Femur (tissue), 1 donor: ENCODE results near the gene ANG.
"Not testable (repeated sequence)": the region's sequence is repeated elsewhere in the genome, so short reads cannot be mapped to it uniquely, and the experiment has no call there.

Experiments used
- DNase-seq: peaks from one replicate; pipeline ENCODE4 v3.0.0-alpha.2; 2017

Gene ANG

DNA sequence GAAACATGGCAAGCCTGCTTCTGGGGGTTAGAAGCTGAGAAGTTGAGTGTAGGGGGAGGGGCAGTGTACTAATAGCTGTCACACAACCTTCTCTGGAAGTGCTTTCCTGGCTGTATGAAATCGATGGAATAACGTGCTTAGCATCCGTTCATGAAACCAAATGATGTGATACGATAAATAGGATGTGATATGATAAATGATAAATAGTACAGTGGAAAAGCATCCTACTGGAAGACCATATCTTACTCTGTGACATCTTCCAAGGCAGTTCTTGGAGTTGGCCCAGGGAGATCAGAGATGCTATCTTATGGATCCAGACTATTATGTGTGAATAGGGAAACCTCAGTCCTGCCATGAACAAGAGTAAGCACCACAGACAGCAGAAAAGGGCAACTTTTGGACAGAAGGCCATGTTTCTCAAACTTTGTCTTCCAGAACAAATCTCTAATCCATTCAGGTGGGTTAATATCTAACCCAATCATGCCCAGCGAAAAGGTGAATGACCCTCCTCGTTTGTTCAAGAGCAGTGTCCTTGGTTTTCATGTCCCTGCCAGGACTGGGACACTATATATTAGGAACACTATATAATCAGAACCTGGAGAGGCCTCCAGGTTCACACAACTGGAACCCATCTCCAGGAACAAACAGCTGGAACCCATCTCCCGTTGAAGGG lies at the start of gene ANG:
ANG (plus strand) TSS at position 598 of the 673 bp plus-strand sequence. CDS start 4,801 bp downstream, outside the sequence.
- no peak for DNase-seq

DNA sequence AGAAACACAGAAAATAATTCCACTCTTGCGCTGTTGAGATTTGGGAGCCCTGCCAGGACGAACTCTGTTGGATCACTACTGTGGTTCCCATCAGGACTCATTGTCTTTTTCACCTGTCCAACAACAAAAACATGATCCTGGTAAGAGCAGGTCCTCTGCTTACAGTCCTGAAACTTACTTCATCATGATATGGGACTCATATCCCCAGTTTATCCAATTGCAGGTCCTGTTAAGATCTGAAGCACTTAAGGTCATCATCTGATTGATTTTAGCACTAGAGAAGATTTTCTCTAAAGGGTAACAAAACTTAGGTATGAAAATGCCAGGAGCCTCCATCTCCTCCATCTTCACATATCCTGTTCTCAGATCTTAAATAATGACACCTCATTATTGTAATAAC lies 47.0 kb upstream of the ANG start, which contains the start of gene OR6S1:
OR6S1 (minus strand) TSS at position 101 of the 400 bp plus-strand sequence; CDS start at position 101, 0 bp downstream.
- DNase-seq = no peak

DNA sequence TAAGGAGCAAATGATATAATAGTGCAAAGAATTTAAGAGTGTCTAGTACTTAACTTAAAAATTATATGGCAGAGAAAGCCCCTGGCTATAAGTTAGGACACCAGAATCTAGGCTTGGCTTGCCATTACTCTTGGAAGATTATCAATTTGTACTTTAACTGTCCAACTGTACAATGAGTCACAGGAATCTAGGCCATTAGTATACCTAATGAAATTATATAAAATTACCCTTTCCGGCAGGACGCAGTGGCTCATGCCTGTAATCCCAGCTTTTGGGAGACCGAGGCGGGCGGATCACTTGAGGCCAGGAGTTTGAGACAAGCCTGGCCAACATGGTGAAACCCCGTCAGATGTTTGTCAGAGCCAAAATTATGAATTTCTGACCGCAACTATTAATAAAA lies 46.4 kb upstream of the ANG start:
- no peak for DNase-seq

DNA sequence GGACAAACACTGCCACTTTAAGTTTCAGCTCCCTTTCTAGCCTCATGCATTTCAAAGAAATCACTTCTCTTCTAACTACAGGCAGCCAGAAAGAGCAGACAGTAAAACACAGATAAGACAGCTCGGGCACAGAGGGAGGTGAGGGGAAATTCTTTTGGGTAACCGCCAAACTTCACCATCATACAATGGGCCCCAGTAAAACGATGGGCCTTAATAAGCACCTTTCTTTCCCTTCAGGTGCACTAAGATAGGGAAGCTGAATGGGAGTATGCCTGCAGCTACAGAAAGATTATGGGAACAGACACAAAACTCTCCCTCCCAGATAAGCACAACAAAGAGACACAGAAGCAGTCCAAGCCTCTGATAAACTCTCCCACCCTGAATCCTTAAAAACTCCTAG lies 45.8 kb upstream of the ANG start:
- not testable (repeated sequence) for DNase-seq

DNA sequence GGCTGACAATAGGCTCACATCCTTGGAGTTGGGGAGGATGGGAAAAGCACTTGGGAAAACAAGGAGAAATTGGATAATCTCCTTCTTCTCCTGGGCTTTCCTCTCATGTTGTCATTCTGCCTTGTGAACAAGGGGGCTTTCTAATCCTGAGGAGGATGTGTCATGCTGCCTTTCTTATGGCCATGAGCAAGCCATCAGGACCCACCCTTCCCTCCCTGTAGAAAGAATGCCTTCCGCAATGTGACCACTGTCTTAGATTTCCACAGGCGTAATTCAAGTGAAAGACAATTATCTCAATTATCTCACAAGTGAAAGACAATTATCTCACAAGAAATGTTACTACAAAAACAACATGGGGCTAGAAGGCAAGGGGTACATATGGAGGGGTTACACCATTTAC lies 44.0 kb upstream of the ANG start:
- no peak for DNase-seq

DNA sequence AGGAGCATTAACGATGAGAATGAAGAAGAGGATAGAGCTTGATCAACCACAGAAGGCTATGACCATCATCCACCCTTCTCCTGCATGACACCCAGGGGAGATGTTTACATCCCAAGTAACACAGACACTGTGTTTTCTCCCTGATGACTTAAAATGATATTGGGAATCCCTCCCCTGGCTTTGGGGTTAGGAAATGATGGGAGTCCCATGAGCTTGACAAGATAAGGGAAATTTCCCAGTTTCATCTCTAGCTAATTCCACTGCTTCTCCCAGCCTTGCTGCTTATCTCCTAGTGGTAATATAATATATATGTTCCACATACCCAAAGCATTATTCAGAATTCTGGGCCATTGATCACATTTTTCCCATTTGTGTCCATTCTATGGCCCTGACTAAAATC lies 43.1 kb upstream of the ANG start:
- no peak for DNase-seq

DNA sequence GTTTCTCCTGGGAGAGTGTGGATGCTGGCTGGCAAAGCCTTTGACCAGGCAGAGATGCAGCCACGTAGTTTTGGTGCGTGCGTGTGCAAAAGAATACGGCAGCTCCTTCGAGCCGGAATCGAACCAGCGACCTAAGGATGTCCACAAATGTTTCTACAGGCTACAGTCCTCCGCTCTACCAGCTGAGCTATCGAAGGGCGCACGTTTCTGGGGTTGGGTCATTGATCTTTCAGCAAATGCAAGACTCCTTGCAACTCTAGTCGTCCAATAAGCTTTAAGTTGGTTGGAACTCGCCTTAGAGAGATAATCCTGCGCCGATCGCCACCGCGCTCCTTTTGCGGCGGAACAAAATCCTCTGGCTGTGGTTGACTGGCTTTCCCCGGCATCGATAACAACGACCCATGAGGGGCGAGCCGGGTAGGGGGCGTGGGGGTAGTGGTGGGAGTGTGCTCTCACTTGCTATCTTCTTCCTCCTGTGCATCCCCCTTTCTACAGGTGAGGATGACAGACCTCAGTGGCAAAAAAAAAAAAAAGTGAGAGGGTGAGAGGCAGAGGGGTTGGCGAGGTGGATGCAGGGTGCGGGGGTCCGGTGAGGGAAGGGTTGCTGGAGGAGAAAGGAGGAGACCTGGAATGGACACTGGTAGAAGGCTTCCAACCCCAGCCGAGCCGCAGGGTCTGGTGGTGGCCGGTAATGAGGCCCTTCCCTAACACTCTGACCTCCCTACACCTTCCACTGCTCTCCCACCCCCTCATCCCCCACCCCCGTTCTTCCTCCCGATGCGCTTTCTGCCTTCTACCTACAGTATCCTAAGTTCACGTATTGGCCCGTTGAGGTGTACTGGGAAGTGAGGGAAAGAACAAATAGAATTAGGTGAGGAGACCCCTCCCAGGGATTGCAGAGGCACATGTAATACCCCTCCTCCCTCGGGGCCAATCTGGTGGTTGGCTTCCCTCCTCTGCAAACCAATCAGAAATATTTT lies 35.3 kb upstream of the ANG start:
- no peak for DNase-seq

DNA sequence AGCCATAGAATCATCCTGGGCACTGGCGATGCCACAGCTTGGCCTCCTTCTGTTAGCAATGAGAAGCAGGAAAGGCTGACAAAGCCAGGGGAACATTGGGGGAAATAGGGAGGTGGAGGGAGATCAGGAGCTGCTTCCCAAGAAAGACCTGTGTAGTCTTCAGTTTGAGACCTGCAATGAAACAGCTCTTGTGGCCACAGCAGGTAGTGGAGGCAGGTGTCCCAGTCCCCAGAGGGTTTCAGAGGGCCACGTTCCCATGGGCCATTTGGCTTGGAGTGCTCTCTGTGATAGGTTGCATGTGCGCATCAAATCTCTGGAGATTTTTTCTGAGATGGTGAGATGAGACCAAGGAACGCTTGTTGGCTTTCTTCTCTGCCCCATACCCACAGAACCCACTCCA lies 32.7 kb upstream of the ANG start:
- no peak for DNase-seq

DNA sequence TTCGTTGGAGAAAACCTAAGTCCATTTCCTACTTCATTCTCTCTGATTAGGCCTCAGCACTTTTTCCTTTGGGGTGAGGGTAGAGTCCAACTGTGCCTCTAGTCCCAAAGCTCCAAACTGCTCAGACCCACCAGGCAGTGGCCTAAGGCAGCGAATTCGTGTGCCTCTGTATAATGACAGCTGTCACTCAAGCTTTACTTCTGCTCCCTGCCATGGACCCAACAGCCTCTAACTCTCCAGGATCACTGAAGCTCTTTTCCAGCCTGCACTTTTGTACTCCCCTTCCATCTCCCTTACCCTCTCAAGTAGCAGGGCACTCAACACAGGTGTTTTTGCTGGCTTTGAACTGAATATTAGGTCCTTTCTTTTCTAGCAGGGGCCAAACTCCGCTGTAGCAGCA lies 32.3 kb upstream of the ANG start:
- no peak for DNase-seq

DNA sequence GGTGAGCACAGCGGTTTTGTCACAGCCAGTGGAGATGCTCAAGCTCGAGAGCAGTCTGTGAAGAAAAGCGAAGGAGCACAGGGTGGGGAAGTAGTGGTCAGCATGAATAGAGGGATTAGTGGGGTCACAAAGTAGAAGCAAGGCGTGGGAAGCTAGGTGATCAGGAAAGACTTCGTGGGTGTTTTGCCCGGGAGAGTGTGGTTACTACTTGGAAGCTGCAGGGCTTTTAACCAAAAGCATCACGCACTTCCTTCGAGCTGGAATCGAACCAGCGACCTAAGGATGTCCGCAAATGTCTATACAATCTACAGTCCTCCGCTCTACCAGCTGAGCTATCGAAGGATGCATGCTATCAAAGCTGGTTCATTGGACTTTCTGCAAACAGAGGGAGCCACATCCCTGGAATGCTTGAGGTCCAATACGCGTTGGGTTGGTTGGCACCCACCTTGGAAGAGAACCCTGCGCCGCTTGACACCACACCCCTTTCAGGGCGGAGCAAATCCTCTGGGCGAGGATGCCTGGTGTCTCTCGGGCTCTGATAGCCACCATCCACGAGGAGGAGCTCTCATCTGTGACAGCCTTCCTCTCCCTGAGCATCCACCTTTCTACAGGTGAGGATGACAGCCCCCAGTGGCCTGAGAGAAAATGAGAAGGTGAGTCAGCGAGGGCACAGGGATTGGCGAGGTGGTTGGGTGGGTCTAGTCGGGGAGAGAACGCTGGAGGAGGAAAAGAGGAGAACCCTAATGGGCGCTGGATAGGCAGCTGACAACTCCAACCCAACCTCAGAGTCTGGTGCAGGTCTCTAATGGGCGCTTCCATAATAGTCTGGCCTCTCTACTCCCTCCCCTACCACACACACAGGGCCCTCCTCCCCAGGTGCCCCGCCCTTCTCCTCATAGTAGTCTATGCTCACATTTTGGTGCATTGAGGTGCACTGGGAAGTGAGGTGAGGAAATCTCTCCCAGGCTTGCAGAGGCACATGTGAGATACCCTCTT lies 31.1 kb upstream of the ANG start:
- DNase-seq = no peak

DNA sequence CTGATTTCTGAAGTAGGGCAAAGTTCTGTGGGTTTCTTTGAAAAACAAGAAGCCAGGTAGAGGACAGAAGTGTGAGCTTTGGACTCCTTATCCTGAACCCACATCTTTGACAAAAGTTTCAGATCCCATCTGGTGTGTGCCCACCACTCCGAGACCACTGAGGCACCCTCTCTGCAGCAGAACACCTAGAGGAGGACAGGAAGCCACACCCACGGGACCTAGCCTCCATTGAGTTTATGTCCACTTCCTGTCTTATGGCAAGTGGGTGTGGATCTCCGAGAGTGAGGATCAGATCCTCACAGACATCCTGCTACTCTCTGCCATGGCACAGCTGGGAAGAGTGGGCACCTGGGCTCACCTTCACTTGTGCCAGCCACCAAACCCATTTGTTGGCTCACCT lies 30.3 kb upstream of the ANG start:
- no peak for DNase-seq

DNA sequence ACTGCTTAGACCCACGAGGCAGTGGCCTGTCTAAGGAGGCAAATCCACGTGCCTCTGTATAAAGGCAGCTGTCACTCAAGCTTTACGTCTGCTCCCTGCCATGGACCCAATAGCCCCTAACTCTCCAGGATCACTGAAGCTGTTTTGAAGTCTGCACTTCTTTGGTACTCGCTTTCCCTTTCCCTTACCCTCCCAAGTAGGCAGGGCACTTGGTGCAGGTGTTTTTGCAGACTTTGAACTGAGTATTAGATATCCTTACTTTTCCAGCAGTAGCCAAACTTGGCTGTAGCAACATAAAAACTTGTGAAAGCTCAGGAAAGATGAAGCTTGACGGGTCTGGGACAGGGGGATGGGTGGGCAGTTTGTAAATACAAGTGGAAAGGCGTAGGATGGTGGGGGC lies 29.2 kb upstream of the ANG start:
- DNase-seq = no peak

DNA sequence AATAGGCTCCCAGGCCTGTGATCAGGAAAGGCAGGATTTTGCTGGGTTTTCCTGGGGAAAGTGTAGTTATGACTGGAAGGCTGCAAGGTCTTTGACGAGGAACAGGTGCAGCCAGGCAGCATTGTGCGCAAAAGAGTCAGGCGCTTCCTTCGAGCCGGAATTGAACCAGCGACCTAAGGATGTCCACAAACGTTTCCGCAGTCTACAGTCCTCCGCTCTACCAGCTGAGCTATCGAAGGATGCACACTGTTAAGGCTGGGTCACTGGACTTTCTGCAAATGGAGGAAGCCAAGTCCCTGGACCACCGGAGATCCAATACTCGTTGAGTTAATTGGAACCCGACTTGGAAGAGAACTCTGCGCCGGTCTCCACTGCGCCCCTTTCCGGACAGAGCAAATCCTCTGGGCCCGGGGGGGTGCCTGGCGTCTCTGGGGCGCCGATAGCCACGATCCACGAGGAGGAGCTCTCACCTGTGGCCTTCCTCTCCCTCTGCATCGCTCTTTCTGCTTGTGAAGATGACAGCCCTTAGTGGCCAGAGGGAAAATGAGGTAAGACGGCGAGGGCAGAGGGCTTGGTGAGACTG lies 28.7 kb upstream of the ANG start:
- no peak for DNase-seq

DNA sequence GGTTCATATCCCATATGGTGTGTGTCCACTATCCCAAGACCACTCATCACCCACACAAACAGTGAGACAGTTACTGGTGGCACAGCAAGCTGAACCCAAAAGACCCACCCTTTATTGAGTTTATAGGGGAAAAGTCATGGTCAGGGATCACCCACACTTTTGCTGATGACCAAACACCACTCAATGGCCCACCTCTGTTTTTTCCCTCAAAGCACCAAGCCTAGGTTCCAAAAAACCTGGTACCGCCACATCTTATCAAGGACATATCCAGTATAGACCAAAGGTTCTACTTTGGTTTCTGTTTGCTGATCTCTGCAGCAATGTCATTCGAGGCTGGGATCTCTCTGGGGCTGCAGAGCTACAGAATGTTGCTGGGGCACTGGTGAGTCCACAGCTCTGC lies 27.4 kb upstream of the ANG start:
- no peak for DNase-seq

DNA sequence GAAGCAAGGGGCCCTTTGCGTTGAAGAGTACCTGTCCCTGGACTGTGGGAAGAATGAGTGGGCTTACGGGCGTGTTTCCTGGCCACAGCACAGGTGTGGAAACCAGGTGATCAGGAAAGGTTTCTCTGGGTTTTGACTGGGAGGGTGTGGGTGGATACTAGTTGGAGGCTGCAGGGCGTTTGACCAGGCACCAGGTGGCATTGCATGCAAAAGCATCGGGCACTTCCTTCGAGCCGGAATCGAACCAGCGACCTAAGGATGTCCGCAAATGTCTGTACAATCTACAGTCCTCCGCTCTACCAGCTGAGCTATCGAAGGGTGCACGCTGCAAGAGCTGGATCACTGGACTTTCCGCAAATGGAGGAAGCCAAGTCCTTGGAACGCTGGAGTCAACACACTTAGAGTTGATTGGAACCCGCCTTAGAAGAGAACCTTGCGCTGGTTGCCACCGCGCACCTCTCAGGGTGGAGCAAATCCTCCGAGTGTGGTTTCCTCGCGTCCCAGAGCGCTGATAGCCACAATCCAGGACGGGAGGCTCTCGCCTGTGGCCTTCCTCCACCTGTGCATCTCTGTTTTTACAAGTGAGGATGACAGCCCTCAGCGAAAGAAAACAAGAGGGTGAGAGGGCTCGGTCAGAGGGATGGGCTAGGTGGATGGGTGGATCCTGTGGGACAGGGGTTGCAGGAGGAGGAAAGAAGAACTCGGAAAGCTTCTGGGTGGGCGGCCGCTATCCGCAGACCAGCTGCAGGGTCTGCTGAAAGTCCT lies 25.4 kb upstream of the ANG start:
- DNase-seq = peak; percentile 60

DNA sequence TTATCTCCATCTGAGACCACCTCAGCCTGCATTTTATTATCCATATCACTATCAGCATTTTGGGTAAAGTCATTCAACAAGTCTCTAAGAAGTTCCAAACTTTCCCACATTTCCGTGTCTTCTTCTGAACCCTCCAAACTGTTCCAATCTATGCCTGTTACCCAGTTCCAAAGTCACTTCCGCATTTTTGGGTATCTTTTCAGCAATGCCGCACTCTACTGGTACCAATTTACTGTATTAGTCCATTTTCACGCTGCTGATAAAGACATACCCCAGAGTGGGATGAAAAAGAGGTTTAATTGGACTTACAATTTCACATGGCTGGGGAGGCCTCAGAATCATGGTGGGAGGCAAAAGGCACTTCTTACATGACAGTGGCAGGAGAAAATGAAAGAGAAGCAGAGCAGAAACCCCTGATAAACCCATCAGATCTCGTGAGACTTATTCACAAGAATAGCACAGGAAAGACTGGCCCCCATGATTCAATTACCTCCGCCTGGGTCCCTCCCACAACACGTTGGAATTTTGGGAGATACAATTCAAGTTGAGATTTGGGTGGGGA lies 22.1 kb upstream of the ANG start:
- not testable (repeated sequence) for DNase-seq

DNA sequence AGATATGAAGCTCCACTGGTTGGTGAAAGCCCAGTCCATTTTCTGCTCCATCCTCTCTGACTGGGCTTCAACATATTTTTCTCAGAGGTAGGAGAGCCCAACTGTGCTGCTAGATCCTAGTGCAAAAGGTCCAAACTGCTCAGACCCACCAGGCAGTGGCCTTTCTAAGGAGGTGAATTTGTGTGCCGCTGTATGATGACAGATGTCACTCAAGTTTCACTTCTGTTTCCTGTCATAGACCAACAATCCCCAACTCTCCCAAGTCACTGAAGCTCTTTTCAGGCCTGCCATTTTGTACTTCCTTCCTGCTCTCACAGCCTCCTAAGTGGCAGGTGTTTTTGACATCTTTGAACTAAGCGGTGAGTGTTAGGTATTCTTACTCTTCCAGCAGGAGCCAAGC lies 20.6 kb upstream of the ANG start:
- no peak for DNase-seq

DNA sequence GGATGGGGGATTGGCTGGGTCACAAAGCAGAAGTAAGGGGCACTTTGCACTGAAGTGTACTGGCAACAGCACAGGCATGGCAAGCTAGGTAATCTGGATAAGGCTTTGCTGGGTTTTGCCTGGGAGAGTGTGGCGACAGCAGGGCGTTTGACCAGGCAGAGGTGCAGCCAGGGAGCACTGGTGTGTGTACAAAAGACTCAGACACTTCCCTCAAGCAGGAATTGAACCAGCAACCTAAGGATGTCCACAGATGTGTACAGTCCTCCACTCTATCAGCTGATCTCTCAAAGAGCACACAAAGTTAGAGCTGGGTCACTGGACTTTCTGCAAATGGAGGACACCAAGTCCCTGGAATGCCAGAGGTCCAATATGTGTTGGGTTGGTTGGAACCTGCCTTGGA lies 19.6 kb upstream of the ANG start:
- no peak for DNase-seq

DNA sequence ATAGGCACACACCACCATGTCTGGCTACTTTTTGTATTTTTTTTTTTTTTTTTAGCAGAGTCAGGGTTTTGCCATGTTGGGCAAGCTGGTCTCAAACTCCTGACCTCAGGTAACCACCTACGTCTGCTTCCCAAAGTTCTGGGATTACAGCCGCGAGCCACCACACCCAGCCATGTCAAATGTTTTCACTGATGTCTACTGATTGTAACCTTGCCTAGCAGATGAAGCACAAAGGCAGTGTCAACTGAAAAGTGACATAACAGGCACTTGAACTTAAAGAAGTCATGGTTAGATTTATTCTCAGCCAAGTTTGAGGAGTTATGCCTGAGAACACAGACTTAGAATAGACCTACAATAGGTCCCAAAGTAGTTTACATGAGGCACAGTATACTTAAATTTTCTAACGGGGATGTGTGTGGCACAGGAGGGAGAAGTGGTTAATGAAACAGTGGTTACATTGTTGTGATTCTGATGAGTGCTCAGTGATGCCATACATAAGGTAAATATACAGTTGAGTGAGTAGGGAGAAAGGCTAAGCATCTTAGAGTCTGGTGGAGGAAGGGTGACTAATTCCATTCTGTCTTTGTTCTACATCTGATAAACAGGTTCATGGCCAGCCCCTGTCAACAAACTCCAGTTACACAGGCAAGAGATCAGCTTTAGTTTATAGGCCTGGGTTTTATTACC lies 16.8 kb upstream of the ANG start:
- no peak for DNase-seq

DNA sequence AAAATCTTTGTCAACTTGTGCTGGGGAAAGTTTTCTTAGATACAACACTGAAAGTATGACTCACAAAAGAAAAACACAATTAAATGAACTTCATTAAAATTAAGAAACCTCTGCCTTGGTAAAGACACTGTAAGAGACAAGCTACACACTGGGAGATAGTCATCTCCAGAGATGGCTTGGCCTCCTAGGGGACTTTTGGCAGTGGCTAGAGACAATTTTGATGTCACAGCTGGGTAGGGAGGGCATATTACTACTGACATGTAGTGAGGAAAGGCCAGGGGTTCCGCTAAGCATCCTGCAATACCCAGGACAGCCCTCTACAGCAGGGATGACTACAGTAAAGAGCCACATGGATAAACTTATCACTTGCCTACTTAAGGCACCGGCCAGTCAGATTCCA lies 12.9 kb upstream of the ANG start:
- DNase-seq = no peak

DNA sequence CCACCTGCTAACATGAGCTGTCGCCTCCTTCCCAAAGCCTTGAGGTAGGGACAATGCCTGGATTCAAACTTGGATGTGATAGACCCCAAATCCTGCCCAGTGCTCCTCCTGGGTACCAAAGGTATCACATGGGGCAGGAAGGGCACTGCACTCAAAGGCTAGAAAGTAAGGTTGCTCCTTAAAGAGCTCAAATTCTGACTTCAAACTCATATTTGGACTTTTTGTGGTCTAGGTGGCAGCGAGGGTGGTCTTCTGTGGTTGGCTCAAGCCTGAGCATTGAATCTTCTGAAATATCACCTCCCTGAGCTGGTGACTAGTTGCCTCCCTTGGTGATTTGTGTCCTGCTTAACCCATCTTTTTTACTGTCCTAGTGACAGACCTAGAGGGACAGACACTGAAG lies 12.5 kb upstream of the ANG start:
- no peak for DNase-seq
